ENCODE data around the gene CSH2.
"Not testable (repeated sequence)": the region's sequence is repeated elsewhere in the genome, so short reads cannot be mapped to it uniquely, and the experiment has no call there.

GRCh38 chr17:63878413-63878812 lies 4.9 kb upstream of the CSH2 start:
- TF ChIP-seq CTCF (IDR thresholded peaks at IDR 0.05; ENCODE audit: low read depth, low read length, poor library complexity, severe bottlenecking); EZH2phosphoT487 (IDR thresholded peaks at IDR 0.05; ENCODE audit: borderline replicate concordance, low read length): not testable (repeated sequence)
